Neutrophil (primary cell): ENCODE measurements around the gene DCP2.
A peak's percentile ranks its signal among the peaks of the same experiment; 100 is the strongest.

Source experiments
- H3K27ac ChIP-seq: fragments of 200-600 bp; sonication (generic); 2 replicates; pipeline ENCODE4 v1.5.1; 2016; ENCODE audit warnings: mild to moderate bottlenecking, moderate library complexity
- H3K27me3 ChIP-seq: fragments of 200-600 bp; sonication (generic); 2 replicates; pipeline ENCODE4 v1.6.0; 2016; ENCODE audit warnings: mild to moderate bottlenecking
- H3K36me3 ChIP-seq: fragments of 200-600 bp; sonication (generic); 2 replicates; pipeline ENCODE4 v1.5.1; 2017
- H3K4me1 ChIP-seq, 2 experiments: fragments of 200-600 bp in 1 of 2; sonication (generic) in 1 of 2; 1 replicate in 1 of 2; 2 replicates in 1 of 2; pipeline versions ENCODE4 v1.5.1 to v1.6.1; 2013 to 2016; ENCODE audit warnings: low read depth in 1 of 2, low read length in 1 of 2, mild to moderate bottlenecking in 1 of 2, moderate library complexity in 1 of 2; ENCODE audit not compliant: control insufficient read depth in 1 of 2, insufficient read depth in 1 of 2
- H3K4me3 ChIP-seq, 2 experiments: fragments of 200-600 bp in 1 of 2; sonication (generic) in 1 of 2; 1 replicate in 1 of 2; 2 replicates in 1 of 2; pipeline ENCODE4 v1.5.1; 2013 to 2016; ENCODE audit warnings: low read depth in 1 of 2, low read length in 1 of 2, mild to moderate bottlenecking in 1 of 2, moderate library complexity in 1 of 2
- H3K9me3 ChIP-seq: fragments of 200-600 bp; sonication (generic); 2 replicates; pipeline ENCODE4 v1.5.1; 2016
- TF ChIP-seq, protein P1 (sequence below): fragments of 200-600 bp; sonication (generic); IDR thresholded peaks from 2 replicates; pipeline ENCODE4 v1.5.1; 2016; ENCODE audit warnings: antibody characterized with exemption

The DCP2 gene

DNA sequence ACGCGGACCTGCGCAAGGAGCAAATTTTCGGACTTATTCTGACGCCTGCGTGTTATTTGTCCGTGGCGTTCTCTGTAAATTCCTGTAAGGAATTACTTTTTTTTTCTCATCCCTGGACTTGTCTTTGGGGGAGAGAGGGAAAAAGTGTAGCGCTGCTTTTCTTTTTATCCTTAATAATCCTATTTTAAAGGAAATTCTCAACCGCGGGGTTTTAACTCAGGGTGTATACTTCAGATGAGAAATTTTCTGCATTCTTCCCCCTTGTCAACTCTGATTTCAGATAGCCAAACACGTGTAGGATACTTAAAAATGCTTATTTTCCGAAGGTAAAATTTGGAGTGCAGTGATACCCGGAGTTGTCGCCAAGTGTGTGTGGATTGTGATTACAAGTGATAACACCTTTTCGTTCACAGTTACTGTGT is 853 bp downstream of the DCP2 start:
- Histone ChIP-seq H3K4me1 (peaks cover 32 to 44% of the 10 kb centered on the region in 2 experiments), H3K9me3 (no peaks in the 10 kb centered on the region), H3K27me3 (no peaks in the 10 kb centered on the region), H3K36me3 (peaks cover 9% of the 10 kb centered on the region), H3K4me3 (peak overlapping the region; percentile 83), H3K27ac (peak overlapping the region; percentile 95)
- TF ChIP-seq, protein P1, sequence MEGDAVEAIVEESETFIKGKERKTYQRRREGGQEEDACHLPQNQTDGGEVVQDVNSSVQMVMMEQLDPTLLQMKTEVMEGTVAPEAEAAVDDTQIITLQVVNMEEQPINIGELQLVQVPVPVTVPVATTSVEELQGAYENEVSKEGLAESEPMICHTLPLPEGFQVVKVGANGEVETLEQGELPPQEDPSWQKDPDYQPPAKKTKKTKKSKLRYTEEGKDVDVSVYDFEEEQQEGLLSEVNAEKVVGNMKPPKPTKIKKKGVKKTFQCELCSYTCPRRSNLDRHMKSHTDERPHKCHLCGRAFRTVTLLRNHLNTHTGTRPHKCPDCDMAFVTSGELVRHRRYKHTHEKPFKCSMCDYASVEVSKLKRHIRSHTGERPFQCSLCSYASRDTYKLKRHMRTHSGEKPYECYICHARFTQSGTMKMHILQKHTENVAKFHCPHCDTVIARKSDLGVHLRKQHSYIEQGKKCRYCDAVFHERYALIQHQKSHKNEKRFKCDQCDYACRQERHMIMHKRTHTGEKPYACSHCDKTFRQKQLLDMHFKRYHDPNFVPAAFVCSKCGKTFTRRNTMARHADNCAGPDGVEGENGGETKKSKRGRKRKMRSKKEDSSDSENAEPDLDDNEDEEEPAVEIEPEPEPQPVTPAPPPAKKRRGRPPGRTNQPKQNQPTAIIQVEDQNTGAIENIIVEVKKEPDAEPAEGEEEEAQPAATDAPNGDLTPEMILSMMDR, result no peak

DNA sequence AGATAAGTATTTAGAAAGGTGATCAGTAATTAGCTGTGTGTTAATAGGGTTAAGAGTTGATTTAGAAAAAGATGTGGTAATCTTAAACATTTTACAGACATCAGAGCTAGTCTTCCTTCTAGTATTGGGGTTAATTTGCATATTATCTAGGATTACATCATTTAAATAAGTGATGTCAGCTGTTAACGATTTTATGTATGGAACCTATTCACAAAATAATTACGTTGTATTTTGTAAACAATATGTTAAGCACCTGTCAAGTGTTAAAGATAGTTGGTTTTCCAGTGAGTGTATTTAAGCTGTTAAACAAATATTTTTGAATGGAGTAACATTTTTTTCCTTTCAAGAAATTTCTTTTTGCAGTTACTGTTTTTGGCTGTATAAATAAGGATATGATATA is 2.2 kb downstream of the DCP2 start:
- TF ChIP-seq, protein P1, result no peak
- no peaks in the 10 kb centered on the region for H3K9me3 ChIP-seq
- peaks cover 34 to 49% of the 10 kb centered on the region in 2 experiments for H3K4me1 ChIP-seq
- peak overlapping the region in 1 of 2 experiments; percentile 83 for H3K4me3 ChIP-seq
- no peaks in the 10 kb centered on the region for H3K27me3 ChIP-seq
- H3K27ac ChIP-seq, result peak overlapping the region; percentile 95
- peaks cover 9% of the 10 kb centered on the region for H3K36me3 ChIP-seq

DNA sequence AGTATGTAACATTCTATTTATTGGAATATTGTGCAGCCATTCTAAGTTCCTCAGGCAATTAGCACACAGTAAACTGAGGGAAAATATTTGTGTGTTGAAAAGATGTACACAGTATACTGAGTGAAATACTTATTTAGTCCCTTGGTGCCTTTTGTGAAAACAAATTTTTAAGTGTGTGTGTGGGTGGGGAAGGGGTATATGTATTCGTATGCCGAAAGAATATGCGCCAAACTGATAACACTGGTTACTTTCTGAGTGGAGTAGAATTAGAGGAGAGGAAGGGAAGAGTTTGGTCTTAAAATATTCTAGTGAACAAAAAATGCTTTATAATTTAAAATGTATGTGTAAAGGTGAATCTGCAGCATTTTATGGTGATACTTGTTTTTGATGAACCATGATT is 3.1 kb downstream of the DCP2 start:
- peaks cover 9% of the 10 kb centered on the region for H3K36me3 ChIP-seq
- H3K9me3 ChIP-seq, result no peaks in the 10 kb centered on the region
- H3K27ac ChIP-seq, result peak overlapping the region; percentile 15
- H3K4me3 ChIP-seq, result no peak overlapping the region
- TF ChIP-seq, protein P1, result no peak
- no peaks in the 10 kb centered on the region for H3K27me3 ChIP-seq
- H3K4me1 ChIP-seq, result peaks cover 40 to 56% of the 10 kb centered on the region in 2 experiments

DNA sequence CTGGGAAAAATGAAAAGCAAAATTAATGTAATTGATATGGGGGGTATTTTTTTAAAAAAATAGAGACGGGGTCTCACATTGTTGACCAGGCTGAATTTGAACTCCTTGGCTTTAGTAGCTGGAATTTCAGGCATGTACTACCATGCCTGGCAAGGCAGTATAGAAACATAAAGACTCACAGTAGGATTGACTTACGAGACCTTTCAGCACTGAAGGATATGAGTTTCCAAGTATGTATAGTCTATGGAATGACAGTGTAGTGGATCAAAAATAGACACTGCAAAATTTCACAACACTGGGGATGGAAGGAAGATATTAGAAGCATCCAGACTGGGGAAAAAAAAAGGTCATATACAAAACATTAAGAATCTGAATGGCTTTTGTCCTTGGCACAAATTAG is 6.8 kb downstream of the DCP2 start:
- H3K4me1 ChIP-seq, result peaks cover 28 to 39% of the 10 kb centered on the region in 2 experiments
- peaks cover 20% of the 10 kb centered on the region for H3K36me3 ChIP-seq
- no peaks in the 10 kb centered on the region for H3K9me3 ChIP-seq
- no peak overlapping the region for H3K4me3 ChIP-seq
- TF ChIP-seq, protein P1, result no peak
- H3K27ac ChIP-seq, result peak overlapping the region; percentile 43
- H3K27me3 ChIP-seq, result no peaks in the 10 kb centered on the region

DNA sequence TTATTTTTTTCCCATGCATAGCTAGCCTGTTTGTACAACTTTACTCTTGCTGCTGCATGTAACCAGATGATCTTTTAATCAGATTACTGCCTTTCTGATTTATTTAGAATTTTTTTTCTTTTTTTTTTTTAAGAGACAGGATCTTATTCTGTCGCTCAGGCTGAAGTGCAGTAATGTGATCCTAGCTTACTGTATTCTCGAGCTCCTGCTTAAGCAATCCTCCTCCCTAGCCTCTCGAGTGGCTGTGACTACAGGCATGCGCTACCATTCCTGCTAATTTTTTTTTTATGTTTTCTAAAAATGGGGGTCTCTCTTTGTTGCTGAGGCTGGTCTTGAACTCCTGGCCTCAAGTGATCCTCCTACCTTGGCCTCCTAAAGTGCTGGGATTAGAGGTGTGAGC is 9.6 kb downstream of the DCP2 start:
- H3K27ac ChIP-seq, result no peak overlapping the region
- no peaks in the 10 kb centered on the region for H3K9me3 ChIP-seq
- H3K36me3 ChIP-seq, result peaks cover 40% of the 10 kb centered on the region
- no peaks in the 10 kb centered on the region for H3K27me3 ChIP-seq
- TF ChIP-seq, protein P1, result no peak
- H3K4me1 ChIP-seq, result peaks cover 8 to 19% of the 10 kb centered on the region in 2 experiments
- no peak overlapping the region for H3K4me3 ChIP-seq
